NCI-H2029 treated with DMSO at 0.1 percent for 48 hours (cell line): ENCODE results near the gene DOCK2.
"Not testable (repeated sequence)": the region's sequence is repeated elsewhere in the genome, so short reads cannot be mapped to it uniquely, and the experiment has no call there.

Source experiments
- DNase-seq: peaks from one replicate; lab custom pipeline; 2025; lab: John Stamatoyannopoulos, UW

DOCK2 gene

GRCh38 chr5:169944115-169944514, 307.0 kb downstream of the DOCK2 start:
- no peak for DNase-seq

GRCh38 chr5:169944922-169945680, 308.0 kb downstream of the DOCK2 start:
- no peak for DNase-seq

- DNase-seq, result peak; percentile 72
These were observed 308.8 kb downstream of the DOCK2 start for GRCh38 chr5:169945831-169946261.

GRCh38 chr5:169946743-169947295, 309.7 kb downstream of the DOCK2 start:
- DNase-seq, result no peak

- no peak for DNase-seq
These were observed 313.3 kb downstream of the DOCK2 start for GRCh38 chr5:169950333-169950732.

- DNase-seq, result not testable (repeated sequence)
These were observed 316.1 kb downstream of the DOCK2 start for GRCh38 chr5:169953196-169953595.

- DNase-seq, result no peak
These were observed 317.7 kb downstream of the DOCK2 start for GRCh38 chr5:169954786-169955185.

- no peak for DNase-seq
These were observed 319.1 kb downstream of the DOCK2 start for GRCh38 chr5:169956126-169956525.

GRCh38 chr5:169956756-169957155, 319.7 kb downstream of the DOCK2 start:
- DNase-seq, result no peak

GRCh38 chr5:169958278-169958677, 321.2 kb downstream of the DOCK2 start:
- no peak for DNase-seq

GRCh38 chr5:169960659-169961058, 323.6 kb downstream of the DOCK2 start:
- DNase-seq, result no peak

- DNase-seq, result no peak
These were observed 327.2 kb downstream of the DOCK2 start for GRCh38 chr5:169964246-169964645.

- DNase-seq, result no peak
These were observed 333.3 kb downstream of the DOCK2 start for GRCh38 chr5:169970339-169970738.

- DNase-seq, result no peak
These were observed 334.1 kb downstream of the DOCK2 start for GRCh38 chr5:169970911-169971765.

- no peak for DNase-seq
These were observed 334.7 kb downstream of the DOCK2 start for GRCh38 chr5:169971780-169972179.

- DNase-seq, result no peak
These were observed 336.0 kb downstream of the DOCK2 start for GRCh38 chr5:169973056-169973455.

- no peak for DNase-seq
These were observed 337.2 kb downstream of the DOCK2 start for GRCh38 chr5:169974121-169974770.

GRCh38 chr5:169978714-169979113, 341.6 kb downstream of the DOCK2 start:
- no peak for DNase-seq

- no peak for DNase-seq
These were observed 342.8 kb downstream of the DOCK2 start for GRCh38 chr5:169979871-169980270.

- DNase-seq, result peak; percentile 27
These were observed 343.5 kb downstream of the DOCK2 start, which contains the start of gene INSYN2B for GRCh38 chr5:169980418-169981053. TSS of gene INSYN2B (minus strand) at chr5:169980495. CDS start at chr5:169883898, 96,597 bp downstream.

GRCh38 chr5:169988206-169988605, 351.1 kb downstream of the DOCK2 start:
- DNase-seq, result no peak

- no peak for DNase-seq
These were observed 351.9 kb downstream of the DOCK2 start for GRCh38 chr5:169988947-169989346.
